ENCODE measurements around the gene LNPEP.

The LNPEP gene

GRCh38 chr5:97046270-97046982 is 110.5 kb downstream of the LNPEP start:
- Histone ChIP-seq H3K27ac (ENCODE audit: insufficient read depth, low read depth, low read length, poor library complexity, severe bottlenecking) (no peak overlapping the region), H3K27me3 (ENCODE audit: control insufficient read depth, insufficient read depth, low read length, poor library complexity, severe bottlenecking) (no peaks in the 10 kb centered on the region), H3K4me1 (ENCODE audit: control insufficient read depth, insufficient read depth, low read length) (peaks cover 32% of the 10 kb centered on the region), H3K9me3 (ENCODE audit: control insufficient read depth, low read length) (no peaks in the 10 kb centered on the region), H3K4me3 (ENCODE audit: insufficient read depth, low read depth, low read length) (no peak overlapping the region), H3K36me3 (ENCODE audit: control insufficient read depth, insufficient read depth, low read length) (no peaks in the 10 kb centered on the region)
- 79 to 84% methylated on average over 7 of the region's 7 CpGs for WGBS, 2 experiments

GRCh38 chr5:97047076-97047475 is 111.2 kb downstream of the LNPEP start:
- H3K27ac ChIP-seq (ENCODE audit: insufficient read depth, low read depth, low read length, poor library complexity, severe bottlenecking), result no peak overlapping the region
- peaks cover 32% of the 10 kb centered on the region for H3K4me1 ChIP-seq (ENCODE audit: control insufficient read depth, insufficient read depth, low read length)

GRCh38 chr5:97049175-97049574 is 113.3 kb downstream of the LNPEP start:
- Histone ChIP-seq H3K9me3 (ENCODE audit: control insufficient read depth, low read length) (no peaks in the 10 kb centered on the region), H3K4me3 (ENCODE audit: insufficient read depth, low read depth, low read length) (no peak overlapping the region), H3K4me1 (ENCODE audit: control insufficient read depth, insufficient read depth, low read length) (peaks cover 23% of the 10 kb centered on the region), H3K36me3 (ENCODE audit: control insufficient read depth, insufficient read depth, low read length) (no peaks in the 10 kb centered on the region), H3K27me3 (ENCODE audit: control insufficient read depth, insufficient read depth, low read length, poor library complexity, severe bottlenecking) (no peaks in the 10 kb centered on the region), H3K27ac (ENCODE audit: insufficient read depth, low read depth, low read length, poor library complexity, severe bottlenecking) (no peak overlapping the region)
- 88 to 89% methylated on average over 7 of the region's 7 CpGs for WGBS, 2 experiments

More at GRCh38 chr5:97047076-97047475, 111.2 kb downstream of the LNPEP start:
- Histone ChIP-seq H3K27me3 (ENCODE audit: control insufficient read depth, insufficient read depth, low read length, poor library complexity, severe bottlenecking) (no peaks in the 10 kb centered on the region), H3K36me3 (ENCODE audit: control insufficient read depth, insufficient read depth, low read length) (no peaks in the 10 kb centered on the region), H3K9me3 (ENCODE audit: control insufficient read depth, low read length) (no peaks in the 10 kb centered on the region), H3K4me3 (ENCODE audit: insufficient read depth, low read depth, low read length) (no peak overlapping the region)
- 92 to 100% methylated on average over 1 of the region's 1 CpG for WGBS, 2 experiments

GRCh38 chr5:97056263-97056662 is 120.4 kb downstream of the LNPEP start:
- Histone ChIP-seq H3K9me3 (ENCODE audit: control insufficient read depth, low read length) (no peaks in the 10 kb centered on the region), H3K4me3 (ENCODE audit: insufficient read depth, low read depth, low read length) (no peak overlapping the region), H3K27ac (ENCODE audit: insufficient read depth, low read depth, low read length, poor library complexity, severe bottlenecking) (no peak overlapping the region), H3K27me3 (ENCODE audit: control insufficient read depth, insufficient read depth, low read length, poor library complexity, severe bottlenecking) (no peaks in the 10 kb centered on the region), H3K36me3 (ENCODE audit: control insufficient read depth, insufficient read depth, low read length) (no peaks in the 10 kb centered on the region), H3K4me1 (ENCODE audit: control insufficient read depth, insufficient read depth, low read length) (no peaks in the 10 kb centered on the region)
- 94 to 100% methylated on average over 1 of the region's 1 CpG for WGBS, 2 experiments

- Histone ChIP-seq H3K27ac (ENCODE audit: insufficient read depth, low read depth, low read length, poor library complexity, severe bottlenecking) (no peak overlapping the region), H3K9me3 (ENCODE audit: control insufficient read depth, low read length) (no peaks in the 10 kb centered on the region), H3K27me3 (ENCODE audit: control insufficient read depth, insufficient read depth, low read length, poor library complexity, severe bottlenecking) (no peaks in the 10 kb centered on the region), H3K4me3 (ENCODE audit: insufficient read depth, low read depth, low read length) (no peak overlapping the region), H3K36me3 (ENCODE audit: control insufficient read depth, insufficient read depth, low read length) (no peaks in the 10 kb centered on the region), H3K4me1 (ENCODE audit: control insufficient read depth, insufficient read depth, low read length) (peaks cover 20% of the 10 kb centered on the region)
- 82% methylated on average over 8 of the region's 8 CpGs for WGBS, 2 experiments
Measured at GRCh38 chr5:97062046-97062445, 126.2 kb downstream of the LNPEP start.

- Histone ChIP-seq H3K36me3 (ENCODE audit: control insufficient read depth, insufficient read depth, low read length) (no peaks in the 10 kb centered on the region), H3K4me1 (ENCODE audit: control insufficient read depth, insufficient read depth, low read length) (peaks cover 20% of the 10 kb centered on the region), H3K27me3 (ENCODE audit: control insufficient read depth, insufficient read depth, low read length, poor library complexity, severe bottlenecking) (no peaks in the 10 kb centered on the region), H3K9me3 (ENCODE audit: control insufficient read depth, low read length) (no peaks in the 10 kb centered on the region), H3K4me3 (ENCODE audit: insufficient read depth, low read depth, low read length) (no peak overlapping the region), H3K27ac (ENCODE audit: insufficient read depth, low read depth, low read length, poor library complexity, severe bottlenecking) (no peak overlapping the region)
- WGBS, 2 experiments, result 91 to 100% methylated on average over 1 of the region's 1 CpG
Measured at GRCh38 chr5:97063251-97063650, 127.4 kb downstream of the LNPEP start.

- H3K27ac ChIP-seq (ENCODE audit: insufficient read depth, low read depth, low read length, poor library complexity, severe bottlenecking), result no peak overlapping the region
- H3K4me3 ChIP-seq (ENCODE audit: insufficient read depth, low read depth, low read length), result no peak overlapping the region
- H3K36me3 ChIP-seq (ENCODE audit: control insufficient read depth, insufficient read depth, low read length), result no peaks in the 10 kb centered on the region
- WGBS, 2 experiments, result 67 to 93% methylated on average over 2 of the region's 2 CpGs
- H3K4me1 ChIP-seq (ENCODE audit: control insufficient read depth, insufficient read depth, low read length), result peaks cover 20% of the 10 kb centered on the region
- H3K27me3 ChIP-seq (ENCODE audit: control insufficient read depth, insufficient read depth, low read length, poor library complexity, severe bottlenecking), result no peaks in the 10 kb centered on the region
- H3K9me3 ChIP-seq (ENCODE audit: control insufficient read depth, low read length), result no peaks in the 10 kb centered on the region
Measured at GRCh38 chr5:97065475-97065874, 129.6 kb downstream of the LNPEP start.

GRCh38 chr5:97067296-97067850 is 131.5 kb downstream of the LNPEP start:
- Histone ChIP-seq H3K9me3 (ENCODE audit: control insufficient read depth, low read length) (no peaks in the 10 kb centered on the region), H3K36me3 (ENCODE audit: control insufficient read depth, insufficient read depth, low read length) (no peaks in the 10 kb centered on the region), H3K27ac (ENCODE audit: insufficient read depth, low read depth, low read length, poor library complexity, severe bottlenecking) (no peak overlapping the region), H3K4me3 (ENCODE audit: insufficient read depth, low read depth, low read length) (no peak overlapping the region), H3K27me3 (ENCODE audit: control insufficient read depth, insufficient read depth, low read length, poor library complexity, severe bottlenecking) (no peaks in the 10 kb centered on the region), H3K4me1 (ENCODE audit: control insufficient read depth, insufficient read depth, low read length) (peaks cover 20% of the 10 kb centered on the region)
- WGBS, 2 experiments, result 81 to 88% methylated on average over 4 of the region's 4 CpGs

- Histone ChIP-seq H3K36me3 (ENCODE audit: control insufficient read depth, insufficient read depth, low read length) (no peaks in the 10 kb centered on the region), H3K4me3 (ENCODE audit: insufficient read depth, low read depth, low read length) (no peak overlapping the region), H3K9me3 (ENCODE audit: control insufficient read depth, low read length) (no peaks in the 10 kb centered on the region), H3K27me3 (ENCODE audit: control insufficient read depth, insufficient read depth, low read length, poor library complexity, severe bottlenecking) (no peaks in the 10 kb centered on the region), H3K4me1 (ENCODE audit: control insufficient read depth, insufficient read depth, low read length) (peaks cover 7% of the 10 kb centered on the region), H3K27ac (ENCODE audit: insufficient read depth, low read depth, low read length, poor library complexity, severe bottlenecking) (no peak overlapping the region)
Measured at GRCh38 chr5:97070234-97070633, 134.4 kb downstream of the LNPEP start.

GRCh38 chr5:97071101-97071500 is 135.2 kb downstream of the LNPEP start:
- H3K4me3 ChIP-seq (ENCODE audit: insufficient read depth, low read depth, low read length), result no peak overlapping the region
- WGBS, 2 experiments, result 92% methylated on average over 7 to 8 of the region's 8 CpGs

More at GRCh38 chr5:97071101-97071500, 135.2 kb downstream of the LNPEP start:
- Histone ChIP-seq H3K9me3 (ENCODE audit: control insufficient read depth, low read length) (no peaks in the 10 kb centered on the region), H3K27me3 (ENCODE audit: control insufficient read depth, insufficient read depth, low read length, poor library complexity, severe bottlenecking) (no peaks in the 10 kb centered on the region), H3K36me3 (ENCODE audit: control insufficient read depth, insufficient read depth, low read length) (no peaks in the 10 kb centered on the region), H3K4me1 (ENCODE audit: control insufficient read depth, insufficient read depth, low read length) (no peaks in the 10 kb centered on the region), H3K27ac (ENCODE audit: insufficient read depth, low read depth, low read length, poor library complexity, severe bottlenecking) (no peak overlapping the region)
